Activated CD8-positive, alpha-beta memory T cell treated with anti-CD3 and anti-CD28 coated beads, Interleukin-2, amount 50 U/mL, for 1 hour (primary cell): Measurements from ENCODE around the gene GFRA1.

Source experiments
- DNase-seq: peaks from one replicate; pipeline ENCODE4 v3.0.0-alpha.2; 2020; ENCODE audit errors: extremely low read depth

The GFRA1 gene

DNA sequence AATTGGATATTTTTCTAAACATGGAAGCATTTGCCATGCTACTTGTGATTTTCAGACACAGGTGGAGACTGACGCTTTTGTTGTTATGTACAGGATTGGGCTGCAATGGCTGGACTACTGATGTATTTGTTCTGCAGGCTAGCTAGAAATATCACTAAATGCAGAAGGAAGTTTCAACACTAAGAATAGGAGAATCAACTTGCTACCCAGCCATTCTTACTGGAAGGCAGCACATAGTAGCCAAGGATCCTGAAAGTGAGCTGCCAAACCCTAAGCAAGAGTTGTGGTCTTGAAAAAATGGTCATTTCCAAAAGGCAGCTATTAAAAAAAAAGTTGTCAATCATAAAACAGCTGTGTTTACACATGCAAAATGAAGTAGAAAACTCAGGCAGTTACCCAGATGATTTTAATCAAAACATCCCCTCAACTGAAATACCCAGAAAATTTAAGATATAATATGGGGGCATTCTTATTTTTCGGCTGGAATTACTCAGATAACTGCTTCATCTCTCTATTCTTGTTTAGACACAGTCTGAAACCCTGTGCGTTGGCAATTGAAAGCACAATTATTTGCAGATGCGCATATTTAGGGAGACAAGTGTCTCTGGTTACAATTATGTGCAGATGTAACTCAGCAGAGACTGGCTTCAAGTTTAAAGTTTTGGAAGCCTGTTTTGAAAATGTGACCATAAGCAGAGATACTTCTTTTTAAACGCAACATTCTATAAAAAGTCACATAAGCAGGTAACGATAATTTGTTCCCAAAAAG is 31.2 kb downstream of the GFRA1 start:
- no peak for DNase-seq

DNA sequence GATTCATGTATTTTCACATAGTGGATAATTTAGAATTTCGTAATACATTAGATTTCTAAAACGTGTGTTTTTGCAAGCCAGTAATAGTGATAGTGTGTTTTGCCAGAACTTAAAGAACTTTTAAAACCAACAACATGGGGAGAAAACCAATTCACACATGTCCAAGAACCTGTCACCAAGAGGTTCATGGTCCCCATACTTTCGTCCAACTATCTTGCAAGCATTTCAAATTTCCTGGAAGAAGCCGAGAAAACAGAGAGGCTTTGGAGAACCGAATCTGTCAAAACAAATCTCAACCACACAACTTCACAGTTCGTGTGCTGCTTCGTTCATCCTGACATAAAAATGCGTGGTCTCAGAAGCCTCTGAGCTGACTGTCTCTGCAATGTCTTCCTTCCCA is 31.9 kb downstream of the GFRA1 start:
- no peak for DNase-seq

DNA sequence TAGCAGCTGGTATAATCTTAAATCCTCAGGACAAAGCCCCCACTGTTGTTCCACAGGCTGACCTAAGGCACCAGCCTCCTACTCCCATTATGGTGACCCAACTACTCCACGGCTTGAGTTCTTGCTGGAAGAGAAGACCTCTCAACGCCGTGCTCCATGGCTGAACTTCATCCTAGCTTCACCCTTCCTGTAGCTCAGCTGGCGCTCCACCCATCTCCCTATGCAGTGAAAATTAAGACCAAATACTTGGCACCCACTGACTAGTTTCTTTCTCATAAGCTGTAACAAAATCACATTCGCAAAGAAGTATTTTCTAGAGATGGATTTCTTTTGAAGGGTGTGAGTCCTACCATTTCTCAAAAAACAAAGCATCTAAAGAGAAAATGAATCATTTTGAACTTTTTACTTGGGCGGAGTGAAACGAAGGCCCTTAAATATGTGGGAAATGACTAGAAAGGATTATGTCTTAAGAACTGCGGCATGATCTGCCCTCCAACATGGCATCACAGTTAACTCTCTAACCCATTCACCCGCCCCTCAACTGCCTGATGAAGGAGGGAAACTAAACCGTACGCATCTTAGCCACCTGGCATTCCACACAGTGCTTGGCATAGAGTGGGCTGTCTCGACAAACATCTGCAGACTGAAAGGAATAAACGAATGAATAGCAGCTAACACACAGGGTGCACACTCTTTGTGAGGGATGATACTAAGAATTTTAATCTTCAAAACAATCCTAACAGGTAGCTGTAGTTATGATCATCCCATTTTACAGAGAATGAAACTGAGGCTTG is 32.7 kb downstream of the GFRA1 start:
- no peak for DNase-seq

DNA sequence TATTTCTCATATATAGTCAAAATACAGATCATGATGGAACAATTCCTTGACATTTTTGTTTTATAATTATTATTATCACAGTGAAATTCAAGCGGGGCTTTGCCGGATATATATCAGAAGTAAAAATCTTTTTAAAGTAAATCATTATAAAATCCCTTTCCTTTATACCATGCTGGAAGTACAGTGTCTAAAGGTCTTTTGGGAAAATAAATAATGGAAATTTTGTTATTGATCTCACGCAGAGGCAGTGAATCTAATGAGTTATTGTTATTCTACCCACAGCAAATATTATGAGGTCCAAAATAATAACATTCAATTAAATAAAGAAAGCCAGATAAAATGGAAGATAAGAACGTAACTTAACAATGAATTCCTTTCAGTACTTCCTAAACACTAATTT is 33.8 kb downstream of the GFRA1 start:
- DNase-seq: no peak

DNA sequence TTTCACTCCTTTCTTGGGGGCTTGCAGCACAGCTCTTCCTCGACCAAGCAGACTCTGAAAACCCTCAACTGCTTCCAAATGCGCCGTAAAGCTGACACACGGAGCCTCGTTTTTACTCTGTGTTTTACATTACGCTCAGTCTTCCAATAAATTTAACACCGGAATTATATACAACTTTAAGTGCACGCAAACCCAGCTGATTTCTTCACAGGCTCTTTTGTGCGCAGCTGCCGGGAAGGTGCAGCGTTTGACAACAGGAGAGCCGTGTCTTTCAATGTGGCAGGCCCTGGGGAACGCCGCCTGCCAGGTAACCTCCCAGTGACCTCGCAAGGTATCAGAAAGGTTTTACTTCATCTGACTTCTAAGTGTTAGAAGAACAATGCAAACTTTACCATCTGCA is 35.0 kb downstream of the GFRA1 start:
- no peak for DNase-seq

DNA sequence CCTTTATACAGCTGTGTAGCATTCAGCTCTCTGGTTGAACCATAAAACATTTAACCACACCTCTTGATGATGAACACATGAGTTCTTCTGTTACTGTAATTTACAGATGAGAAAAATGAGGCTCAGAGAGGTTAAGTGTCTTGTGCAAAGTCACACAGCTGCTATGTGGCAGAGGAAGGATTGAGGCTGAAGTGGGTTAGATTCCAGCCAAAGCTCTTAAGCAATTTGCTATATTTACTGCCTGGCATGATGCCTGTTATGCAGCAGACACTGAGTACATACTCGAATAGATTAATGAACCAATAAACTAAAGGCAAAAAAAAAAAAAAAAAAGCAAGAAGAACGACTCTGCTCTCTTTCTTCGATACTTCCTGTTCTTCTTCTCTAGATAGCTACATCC is 35.7 kb downstream of the GFRA1 start:
- DNase-seq: no peak

DNA sequence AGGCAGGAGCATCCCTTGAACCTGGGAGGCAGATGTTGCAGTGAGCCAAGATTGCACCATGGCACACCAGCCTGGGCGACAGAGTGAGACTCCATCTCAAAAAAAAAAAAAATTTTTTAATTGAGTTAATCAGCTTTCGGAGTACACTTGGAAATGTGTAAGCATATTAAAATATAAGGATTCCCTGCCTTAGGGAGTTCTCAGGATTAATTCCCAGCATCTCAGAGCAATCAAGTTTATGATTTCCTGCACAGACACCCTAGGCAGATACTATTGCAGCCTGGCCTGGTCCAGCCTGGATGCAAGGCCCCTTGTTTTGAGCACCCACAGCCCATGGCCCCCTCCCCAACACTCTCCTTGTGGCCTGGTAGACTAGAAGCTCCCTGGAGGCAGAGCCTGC is 39.8 kb downstream of the GFRA1 start:
- DNase-seq: no peak

DNA sequence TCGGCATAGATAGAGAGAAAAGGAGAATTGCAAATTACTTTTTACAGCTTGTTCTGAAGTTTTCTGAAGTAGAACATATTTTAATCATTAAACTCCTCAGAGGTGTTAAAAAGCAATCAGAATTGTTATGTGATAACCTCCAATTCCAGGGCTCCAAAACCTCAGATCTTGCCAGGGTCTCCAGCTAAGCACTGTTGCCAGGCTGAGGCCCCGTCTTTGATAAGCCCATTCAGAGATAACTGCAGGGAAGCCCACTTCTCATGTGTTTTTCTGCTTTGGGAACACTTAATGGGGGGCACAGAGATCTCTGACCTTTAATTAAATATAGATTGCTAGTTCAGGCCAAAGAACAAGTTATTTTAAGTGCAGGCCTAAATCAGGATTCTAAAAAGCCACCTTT is 40.4 kb downstream of the GFRA1 start:
- DNase-seq: no peak

DNA sequence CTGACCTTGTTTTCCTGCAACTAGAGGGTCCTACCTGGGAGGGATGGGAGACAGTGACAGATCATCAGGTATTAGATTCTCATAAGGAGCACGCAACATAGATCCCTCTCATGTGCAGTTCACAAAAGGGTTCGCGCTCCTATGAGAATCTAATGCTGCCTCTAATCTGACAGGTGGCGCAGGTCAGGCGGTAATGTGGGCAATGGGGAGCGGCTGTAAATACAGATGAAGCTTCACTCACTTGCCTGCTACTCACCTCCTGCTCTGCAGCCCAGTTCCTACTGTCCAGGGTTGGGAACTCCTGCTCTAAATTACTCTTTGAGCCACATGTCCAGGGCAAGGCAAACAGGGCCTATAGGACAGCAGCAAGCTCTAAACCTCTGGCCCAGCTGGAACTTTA is 46.2 kb downstream of the GFRA1 start:
- no peak for DNase-seq

DNA sequence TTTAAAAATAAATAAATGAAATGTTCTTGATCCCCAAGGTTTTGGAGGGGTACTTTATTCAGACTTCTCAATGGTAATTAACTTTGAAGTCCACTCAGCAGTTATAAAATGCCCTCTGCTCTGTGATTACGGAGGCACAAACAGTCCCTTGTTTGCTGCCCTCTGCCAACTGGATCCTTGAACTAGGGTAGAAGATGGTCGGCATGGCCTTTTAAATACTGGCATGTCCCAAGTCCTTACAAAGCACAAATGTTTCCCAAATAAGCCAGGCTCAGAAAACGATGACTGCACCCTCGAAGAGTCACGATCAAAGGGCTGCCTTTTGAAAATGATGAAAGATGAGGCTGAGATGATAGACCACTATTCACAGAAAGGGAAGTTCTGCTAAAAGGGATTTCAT is 47.0 kb downstream of the GFRA1 start:
- DNase-seq: no peak

DNA sequence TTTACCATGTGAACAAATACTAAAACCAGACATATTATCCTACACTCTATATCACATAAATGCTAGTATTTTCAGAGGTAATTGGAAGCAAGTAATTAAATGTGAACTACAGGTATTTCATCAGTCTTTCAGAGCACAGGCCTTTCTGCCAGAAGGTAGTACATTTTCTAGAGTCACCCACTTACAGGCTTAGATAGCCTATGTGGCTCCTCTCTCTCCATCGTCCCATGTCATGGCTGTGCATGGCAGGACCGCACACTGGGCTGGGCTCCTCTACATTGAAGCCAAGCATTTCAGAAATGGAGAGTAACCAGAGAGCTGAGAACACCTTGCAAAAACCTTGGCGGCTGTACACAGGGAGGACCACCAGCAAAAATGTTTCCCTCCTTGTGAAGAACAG is 49.7 kb downstream of the GFRA1 start:
- no peak for DNase-seq

DNA sequence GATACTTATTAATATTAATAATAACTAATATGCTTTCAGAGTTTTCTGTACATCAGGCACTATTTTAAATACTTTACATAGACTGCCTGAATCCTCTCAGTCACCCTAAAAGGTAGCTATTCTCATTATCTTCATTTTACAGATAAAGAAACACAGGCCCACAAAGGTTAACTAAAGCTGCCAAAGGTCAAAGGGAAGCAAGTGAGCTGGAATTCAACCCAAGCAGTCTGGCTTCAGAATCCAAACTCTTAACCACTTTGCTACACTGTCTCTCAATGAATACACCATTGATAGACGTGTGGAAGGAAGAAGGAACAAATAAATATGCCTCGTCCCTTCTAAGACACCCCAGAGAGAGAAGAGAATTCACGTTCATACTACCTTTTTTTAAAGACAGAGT is 52.0 kb downstream of the GFRA1 start:
- DNase-seq: no peak

DNA sequence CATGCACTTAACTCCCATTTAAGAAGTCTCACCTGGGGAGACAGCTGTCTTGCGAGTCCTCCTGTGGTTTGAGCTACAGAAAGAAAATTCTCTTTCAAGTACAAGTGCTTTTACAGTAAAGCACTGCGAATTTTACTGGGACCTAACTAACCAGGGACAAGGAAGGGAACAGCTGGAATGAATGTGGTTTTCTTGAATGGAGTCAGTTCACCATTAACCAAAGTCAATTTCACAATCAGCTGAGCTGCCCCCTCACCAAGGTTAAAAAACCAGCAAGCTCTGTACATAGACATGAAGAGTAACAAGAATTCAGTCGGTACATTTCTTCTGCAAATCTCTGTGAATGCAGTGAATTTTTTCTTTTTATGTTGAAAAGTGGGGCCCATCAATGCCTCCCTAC is 56.3 kb downstream of the GFRA1 start:
- DNase-seq: no peak

DNA sequence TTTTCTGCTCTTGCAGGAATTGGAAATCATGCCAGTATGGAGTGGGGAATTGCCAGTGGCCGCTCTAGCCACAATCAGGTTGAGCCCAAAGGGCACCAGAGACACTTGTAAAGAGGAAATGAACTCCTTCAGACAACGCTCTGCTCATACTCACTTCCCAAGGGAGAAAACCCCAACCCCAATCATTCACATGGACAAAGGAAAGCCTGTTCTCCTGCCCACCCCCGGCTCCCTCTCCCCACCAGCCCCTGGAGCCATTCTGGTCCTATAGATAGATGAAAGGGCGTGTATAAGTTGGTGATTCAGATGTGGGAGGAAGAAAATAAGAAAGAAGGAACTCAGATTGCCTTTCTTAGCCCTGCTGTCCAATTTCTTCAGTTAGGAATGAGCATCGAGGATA is 57.4 kb downstream of the GFRA1 start:
- DNase-seq: no peak

DNA sequence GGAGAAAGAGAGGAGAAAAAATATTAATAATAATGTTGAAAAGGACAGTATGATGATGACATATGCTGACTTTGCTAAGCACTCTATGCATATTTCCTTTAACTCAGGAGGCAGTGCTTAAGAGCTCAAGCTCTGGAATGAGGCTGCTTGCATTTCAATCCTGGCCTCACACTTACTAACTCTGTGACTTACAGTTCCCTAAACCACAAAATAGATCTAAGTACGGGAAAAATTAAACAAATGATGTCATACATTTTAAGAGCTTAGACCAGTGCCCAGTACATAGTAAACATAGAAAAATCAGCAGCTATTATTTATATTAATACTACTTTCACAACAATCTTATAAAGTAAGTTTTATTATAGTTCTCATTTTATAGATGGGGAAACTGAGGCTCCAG is 61.3 kb downstream of the GFRA1 start:
- DNase-seq: no peak

DNA sequence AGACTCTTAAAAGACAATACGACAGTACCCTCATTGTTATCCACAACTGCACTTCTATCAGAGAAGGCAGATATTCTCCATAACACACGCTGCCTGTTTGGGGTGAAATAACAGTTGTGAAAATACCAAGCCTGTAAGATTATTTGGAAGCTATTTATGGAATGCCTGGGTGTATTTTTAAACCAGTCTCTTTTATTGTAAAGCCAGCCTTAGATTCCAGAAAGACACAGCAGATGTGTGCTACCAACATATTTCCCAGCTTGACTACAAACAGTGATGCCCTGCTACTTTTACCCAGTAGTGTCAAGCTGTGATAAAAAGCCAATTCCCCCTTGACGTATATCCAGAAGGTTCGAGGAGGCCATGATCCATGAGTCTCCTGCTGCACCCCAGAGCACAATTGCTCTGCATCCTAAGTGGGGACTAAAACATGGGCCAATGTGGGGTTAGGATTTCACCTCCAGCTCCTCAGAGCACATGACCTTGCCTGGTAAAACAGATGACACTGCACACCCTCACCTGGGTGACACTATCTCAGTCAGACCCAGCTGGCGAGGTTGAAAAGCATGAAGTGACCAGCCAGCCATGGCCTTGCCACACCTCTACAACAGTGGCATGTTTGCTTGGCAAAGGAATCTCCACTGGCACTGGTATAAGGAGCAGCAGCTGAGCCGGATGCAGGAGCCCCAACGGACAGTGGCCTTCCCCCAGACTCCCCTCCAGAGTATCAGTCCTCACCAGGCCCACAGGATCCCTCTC is 62.2 kb downstream of the GFRA1 start:
- no peak for DNase-seq

DNA sequence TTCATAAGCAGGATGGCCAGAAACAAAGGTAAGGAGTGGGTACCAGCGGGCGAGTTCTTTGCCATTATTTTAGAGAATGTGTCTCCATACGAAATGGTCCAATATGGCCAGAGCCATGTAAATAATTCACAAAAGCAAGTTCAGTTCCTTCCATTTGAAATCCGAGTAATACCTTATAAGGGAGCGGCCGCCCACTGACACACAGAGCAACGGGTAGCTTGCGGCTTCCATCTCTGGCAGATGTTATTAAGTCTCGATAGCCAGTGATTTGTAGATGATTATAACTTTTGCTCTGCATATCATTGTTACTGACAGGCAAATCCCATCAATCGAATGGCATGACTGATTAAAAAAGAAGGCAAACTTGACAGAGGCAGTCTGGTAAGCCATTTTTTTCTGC is 63.2 kb downstream of the GFRA1 start:
- no peak for DNase-seq

DNA sequence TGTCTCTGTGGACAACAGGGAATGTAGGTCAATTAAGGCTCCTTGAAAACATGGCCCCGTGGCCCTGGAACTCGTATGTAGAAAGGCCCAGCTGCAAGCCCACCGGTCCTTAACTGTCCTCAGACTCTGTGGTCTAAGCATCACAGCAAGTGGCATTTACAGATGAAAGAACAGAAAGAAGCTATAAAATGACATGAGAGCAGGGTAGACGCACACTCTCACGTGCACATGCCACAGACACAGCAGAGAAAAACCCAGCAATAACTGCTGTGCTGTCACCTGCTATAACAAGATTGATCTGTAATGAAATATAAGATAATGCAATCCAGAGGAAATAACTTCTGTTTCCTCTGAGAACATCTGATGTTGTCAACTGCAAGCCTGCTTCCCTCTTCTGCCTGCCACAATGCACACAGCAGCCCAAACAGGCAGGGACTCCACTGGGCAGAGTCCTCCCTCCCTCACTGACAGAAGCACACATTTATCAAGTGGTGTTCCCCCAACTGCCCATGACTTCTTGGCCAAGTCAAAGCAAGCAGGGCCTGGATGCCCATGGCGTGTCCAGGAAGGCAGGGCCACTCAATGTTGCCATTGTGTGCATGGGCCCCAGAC is 63.9 kb downstream of the GFRA1 start:
- no peak for DNase-seq

DNA sequence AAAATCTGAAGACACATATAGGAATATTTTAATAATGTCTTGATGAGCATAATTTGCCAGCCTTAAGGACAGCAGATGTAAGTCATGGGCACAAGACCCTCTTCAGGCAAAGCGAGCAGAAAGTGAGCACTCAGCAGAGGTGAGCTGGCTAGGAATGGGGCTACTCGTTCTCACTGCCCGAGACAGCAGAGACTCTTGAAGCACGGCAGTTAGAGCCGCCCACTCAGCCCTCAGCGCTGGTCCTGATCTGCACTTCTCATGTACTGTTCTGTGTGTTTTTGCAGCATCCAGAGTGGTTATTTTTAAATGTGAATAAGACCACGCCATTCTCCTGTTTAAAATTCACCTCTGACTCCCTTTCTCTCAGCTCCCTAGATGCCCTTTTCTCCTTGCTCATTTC is 65.3 kb downstream of the GFRA1 start:
- no peak for DNase-seq

DNA sequence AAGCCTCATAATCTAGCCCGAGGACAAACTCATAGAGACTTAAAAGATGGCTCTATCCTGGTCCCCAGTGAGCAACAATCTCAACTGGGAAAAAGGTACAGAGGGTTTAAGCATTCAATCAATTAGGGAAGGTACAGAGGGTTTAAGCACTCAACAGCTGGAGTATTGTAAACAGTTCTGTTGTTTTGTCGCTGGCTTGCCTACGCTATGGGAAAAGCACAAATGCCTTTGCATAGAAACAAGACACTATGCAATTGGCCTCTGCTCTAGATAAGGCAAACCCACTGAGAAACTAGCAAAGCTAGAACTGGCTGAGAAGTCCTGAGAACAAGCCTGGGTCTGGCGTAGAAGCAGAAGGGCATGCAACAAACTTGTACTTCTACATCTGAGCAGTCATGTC is 69.3 kb downstream of the GFRA1 start:
- DNase-seq: no peak

DNA sequence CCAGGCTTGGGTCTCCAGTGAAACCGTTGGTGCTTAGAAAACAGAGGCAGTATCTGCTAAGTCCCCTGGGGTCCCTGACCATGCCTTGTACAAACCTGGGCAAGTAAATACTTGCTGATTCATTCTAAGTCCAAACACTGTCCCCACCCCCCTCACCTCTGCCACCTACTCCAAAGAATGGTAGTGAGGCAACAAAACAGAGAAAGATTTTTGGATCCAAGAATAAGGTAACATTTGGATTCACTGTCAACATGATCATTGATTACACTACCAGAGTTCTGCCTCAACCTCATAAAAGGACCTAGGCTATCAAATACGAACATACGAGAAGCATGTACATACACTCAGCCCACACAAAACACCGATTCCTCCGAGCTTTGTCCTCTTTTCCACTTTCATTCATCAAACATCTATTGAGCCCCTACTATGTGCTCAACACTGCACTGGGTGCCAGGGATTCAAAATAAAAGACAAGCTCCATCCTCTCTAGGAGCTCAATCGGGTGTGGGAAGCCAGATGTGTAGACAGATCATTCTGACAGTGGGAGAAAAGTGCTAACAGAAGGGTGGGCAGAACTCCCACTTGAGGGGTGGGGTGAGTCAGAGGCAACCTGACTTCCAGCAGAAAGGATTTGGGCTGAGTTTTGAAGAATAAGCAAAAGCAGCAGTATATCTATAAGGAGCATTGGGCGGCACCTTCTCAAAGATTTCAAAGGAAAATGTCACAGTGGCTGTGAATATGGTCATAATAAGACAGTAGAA is 71.2 kb downstream of the GFRA1 start:
- no peak for DNase-seq

DNA sequence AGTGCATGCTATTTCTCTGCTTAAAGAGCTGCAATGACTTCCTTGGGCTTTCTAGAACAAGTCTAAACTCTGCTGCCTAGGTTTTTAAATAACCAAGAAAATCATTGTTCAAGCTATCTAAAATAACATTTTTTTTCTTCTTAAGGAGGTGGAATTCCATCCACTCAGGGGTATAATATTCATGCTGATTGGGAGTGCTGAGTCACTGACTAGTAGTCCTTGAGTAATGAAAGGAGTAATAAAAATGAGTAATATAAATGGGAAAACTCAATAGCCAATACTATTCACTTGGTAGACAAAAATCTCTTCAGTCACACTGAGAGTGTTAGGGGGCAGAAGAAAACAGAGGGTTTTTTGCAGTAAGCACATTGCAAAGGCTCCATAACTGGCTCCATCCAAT is 72.0 kb downstream of the GFRA1 start:
- no peak for DNase-seq
